H9 (cell line): ENCODE results near the gene VAV2. TPM values are rescaled to one million over a fixed set of nuclear protein-coding genes. Genes with fewer than 3 reads are reported as not detected.

ENCODE experiments used
- DNase-seq: peaks from one replicate; pipeline ENCODE4 v3.0.0-alpha.2; 2017
- H2AFZ ChIP-seq: one replicate; pipeline ENCODE4 v1.6.1; 2013; ENCODE audit warnings: mild to moderate bottlenecking, low read length, control low read depth, moderate library complexity
- H2AK5ac ChIP-seq: 2 replicates; pipeline ENCODE4 v1.6.1; 2013; ENCODE audit warnings: low read length, control low read depth, mixed read lengths; ENCODE audit not compliant: insufficient read length
- H2BK120ac ChIP-seq: one replicate; pipeline ENCODE4 v1.6.1; 2013; ENCODE audit warnings: low read depth, mild to moderate bottlenecking, low read length, control low read depth, inconsistent platforms; ENCODE audit not compliant: poor library complexity, severe bottlenecking
- H2BK12ac ChIP-seq: 2 replicates; pipeline ENCODE4 v1.6.1; 2013; ENCODE audit warnings: low read length, control low read depth, mixed read lengths, low read depth; ENCODE audit not compliant: insufficient read length
- H2BK15ac ChIP-seq: 2 replicates; pipeline ENCODE4 v1.6.1; 2013; ENCODE audit warnings: low read depth, low read length, control low read depth
- H2BK20ac ChIP-seq: one replicate; pipeline ENCODE4 v1.6.1; 2013; ENCODE audit warnings: low read depth, mild to moderate bottlenecking, low read length, control low read depth, inconsistent platforms; ENCODE audit not compliant: poor library complexity, severe bottlenecking
- H2BK5ac ChIP-seq: 2 replicates; pipeline ENCODE4 v1.6.1; 2013; ENCODE audit warnings: low read length, control low read depth, mixed read lengths; ENCODE audit not compliant: insufficient read length
- H3K14ac ChIP-seq: 2 replicates; pipeline ENCODE4 v1.6.1; 2013; ENCODE audit warnings: low read length, control low read depth; ENCODE audit not compliant: insufficient read depth
- H3K18ac ChIP-seq: 2 replicates; pipeline ENCODE4 v1.6.1; 2013; ENCODE audit warnings: low read depth, mild to moderate bottlenecking, mixed read lengths, low read length, control low read depth; ENCODE audit not compliant: insufficient read length
- H3K23ac ChIP-seq: 2 replicates; pipeline ENCODE4 v1.6.1; 2013; ENCODE audit warnings: low read length, control low read depth, mixed read lengths, low read depth; ENCODE audit not compliant: insufficient read length
- H3K23me2 ChIP-seq: 2 replicates; pipeline ENCODE4 v1.6.1; 2013; ENCODE audit warnings: low read depth, mild to moderate bottlenecking, mixed read lengths, low read length, control low read depth; ENCODE audit not compliant: insufficient read length, poor library complexity, severe bottlenecking
- H3K27ac ChIP-seq: 2 replicates; pipeline ENCODE4 v1.5.1; 2013; ENCODE audit warnings: low read length, control low read depth, mixed read lengths, low read depth; ENCODE audit not compliant: insufficient read length
- H3K27me3 ChIP-seq: 2 replicates; pipeline ENCODE4 v1.6.1; 2013; ENCODE audit warnings: low read length, control low read depth, inconsistent platforms; ENCODE audit not compliant: insufficient read depth
- H3K4ac ChIP-seq: 2 replicates; pipeline ENCODE4 v1.6.1; 2013; ENCODE audit warnings: low read depth, mild to moderate bottlenecking, control low read depth, inconsistent platforms, low read length, moderate library complexity
- H3K4me1 ChIP-seq: 2 replicates; pipeline ENCODE4 v1.6.1; 2013; ENCODE audit warnings: low read length, control low read depth, inconsistent platforms; ENCODE audit not compliant: insufficient read depth
- H3K4me2 ChIP-seq: 2 replicates; pipeline ENCODE4 v1.6.1; 2013; ENCODE audit warnings: low read length, control low read depth, mixed read lengths; ENCODE audit not compliant: insufficient read length, insufficient read depth
- H3K56ac ChIP-seq: 2 replicates; pipeline ENCODE4 v1.6.1; 2013; ENCODE audit warnings: low read depth, mild to moderate bottlenecking, mixed read lengths, low read length, control low read depth; ENCODE audit not compliant: insufficient read length
- H3K79me1 ChIP-seq: 2 replicates; pipeline ENCODE4 v1.6.1; 2013; ENCODE audit warnings: low read depth, mild to moderate bottlenecking, moderate library complexity, low read length, control low read depth, inconsistent platforms; ENCODE audit not compliant: insufficient read depth, poor library complexity, severe bottlenecking
- H3K79me2 ChIP-seq: 2 replicates; pipeline ENCODE4 v1.6.1; 2013; ENCODE audit warnings: low read length, control low read depth, inconsistent platforms; ENCODE audit not compliant: insufficient read depth
- H3K9ac ChIP-seq: 2 replicates; pipeline ENCODE4 v1.6.1; 2013; ENCODE audit warnings: low read length, control low read depth, mixed read lengths; ENCODE audit not compliant: insufficient read length; ENCODE audit errors: extremely low read depth
- H3K9me3 ChIP-seq: one replicate; pipeline ENCODE4 v1.6.1; 2013; ENCODE audit warnings: low read depth, low read length, inconsistent platforms; ENCODE audit not compliant: control insufficient read depth
- H3T11ph ChIP-seq: one replicate; pipeline ENCODE4 v1.6.1; 2013; ENCODE audit warnings: mild to moderate bottlenecking, low read length, control low read depth, inconsistent platforms
- H4K20me1 ChIP-seq: one replicate; pipeline ENCODE4 v1.6.1; 2013; ENCODE audit not compliant: control insufficient read depth, insufficient read length, insufficient read depth
- H4K5ac ChIP-seq: 2 replicates; pipeline ENCODE4 v1.6.1; 2013; ENCODE audit warnings: low read depth, mild to moderate bottlenecking, mixed read lengths, low read length, control low read depth; ENCODE audit not compliant: insufficient read length
- H4K8ac ChIP-seq: replicated peaks from 2 replicates; pipeline ENCODE4 v1.6.1; 2013; ENCODE audit warnings: low read length, control low read depth, mixed read lengths, low read depth; ENCODE audit not compliant: insufficient read length
- H4K91ac ChIP-seq: 2 replicates; pipeline ENCODE4 v1.6.1; 2013; ENCODE audit warnings: low read depth, mild to moderate bottlenecking, moderate library complexity, mixed read lengths, low read length, control low read depth; ENCODE audit not compliant: insufficient read length
- H3K27ac Mint-ChIP-seq, 3 experiments: 2 replicates in 2 of 3; 3 replicates in 1 of 3; pipeline ENCODE4 v1.8.0; 2020 to 2021; ENCODE audit warnings: mixed read lengths in 3 of 3, mild to moderate bottlenecking in 1 of 3, moderate library complexity in 1 of 3
- H3K27me3 Mint-ChIP-seq: 2 replicates; pipeline ENCODE4 v1.8.0; 2021; ENCODE audit warnings: low read depth, mild to moderate bottlenecking, moderate library complexity, mixed read lengths
- H3K36me3 Mint-ChIP-seq, 3 experiments: 2 replicates in 2 of 3; 3 replicates in 1 of 3; pipeline ENCODE4 v1.8.0; 2020 to 2021; ENCODE audit warnings: low read depth in 3 of 3, mixed read lengths in 3 of 3; ENCODE audit not compliant: insufficient read depth in 1 of 3
- H3K4me1 Mint-ChIP-seq, 2 experiments: 2 replicates each; pipeline ENCODE4 v1.8.0; 2020; ENCODE audit warnings: mixed read lengths in 2 of 2
- H3K4me3 Mint-ChIP-seq, 2 experiments: 2 replicates in 1 of 2; 3 replicates in 1 of 2; pipeline ENCODE4 v1.8.0; 2020 to 2021; ENCODE audit warnings: mild to moderate bottlenecking in 2 of 2, mixed read lengths in 2 of 2, moderate library complexity in 1 of 2
- H3K9me3 Mint-ChIP-seq, 2 experiments: 2 replicates in 1 of 2; 3 replicates in 1 of 2; pipeline ENCODE4 v1.8.0; 2020; ENCODE audit warnings: mild to moderate bottlenecking in 2 of 2, mixed read lengths in 2 of 2, moderate library complexity in 1 of 2
- CTCF ChIP-seq: fragments of 200-600 bp; sonication (generic); conservative IDR thresholded peaks from 3 replicates; pipeline ENCODE4 v1.8.0; 2021; ENCODE audit warnings: antibody characterized with exemption, mild to moderate bottlenecking
- WGBS: extraction: QIAGEN DNeasy Blood & Tissue Kit; methylation state at CpG from one replicate; pipeline ENCODE4 v1.1.7; 2013; ENCODE audit warnings: missing lambda C conversion rate, low lambda C conversion rate, mixed read lengths; ENCODE audit not compliant: insufficient read length; ENCODE audit errors: extremely low coverage; 5-methylcytosine and 5-hydroxymethylcytosine counted together
- total RNA-seq: library from RNA; stranded (reverse); gene quantifications from 2 replicates; pipeline ENCODE4 v1.2.1, GENCODE V29; 2021

Gene VAV2
- total RNA-seq, 1 experiment from 2014 or later: 58.7 TPM

- H3K4me3 Mint-ChIP-seq: no peak overlapping the region
- Histone ChIP-seq H3K79me2 (peaks cover 2% of the 10 kb centered on the region; the same call in 1 of the 2 replicates), H4K5ac (no peak overlapping the region), H2BK20ac (no peak overlapping the region), H3K4me1 (peaks cover 3% of the 10 kb centered on the region; the same call in 1 of the 2 replicates), H3K18ac (no peak overlapping the region), H3K9ac (no peak overlapping the region), H4K20me1 (no peaks in the 10 kb centered on the region), H3K56ac (no peak overlapping the region), H2AFZ (no peak overlapping the region), H2BK12ac (no peak overlapping the region), H3T11ph (no peak overlapping the region), H4K91ac (no peak overlapping the region), H3K9me3 (no peaks in the 10 kb centered on the region), H3K4ac (no peak overlapping the region), H3K14ac (no peak overlapping the region; the same call in 1 of the 2 replicates), H2BK120ac (no peak overlapping the region), H3K4me2 (no peak overlapping the region), H3K23me2 (no peaks in the 10 kb centered on the region), H4K8ac (no peak overlapping the region), H2BK5ac (no peak overlapping the region), H2BK15ac (no peak overlapping the region), H3K27me3 (no peaks in the 10 kb centered on the region), H2AK5ac (no peak overlapping the region), H3K79me1 (peaks cover 3% of the 10 kb centered on the region), H3K27ac (no peak overlapping the region), H3K23ac (no peak overlapping the region)
- TF ChIP-seq CTCF: no peak
- H3K4me1 Mint-ChIP-seq: peaks cover 33 to 56% of the 10 kb centered on the region in 2 experiments
- H3K27me3 Mint-ChIP-seq: no peaks in the 10 kb centered on the region; the same call in none of the 2 replicates
- no peak for DNase-seq
- no CpG with 5 or more reads among the region's 5 CpGs for WGBS
- H3K36me3 Mint-ChIP-seq: 0 out of 7 replicates have a peak, but pooled peaks cover 0 to 3% (median 0%) of the 10 kb centered on the region in 3 experiments
- no peak overlapping the region; a peak in 1 of 7 replicates for H3K27ac Mint-ChIP-seq
- no peaks in the 10 kb centered on the region for H3K9me3 Mint-ChIP-seq
Observed at GRCh38 chr9:133836818-133837217, 155.3 kb downstream of the VAV2 start.
